Psoas muscle (tissue), 8 donors: ENCODE results near the gene PTPN13. TPM values are rescaled to one million over a fixed set of nuclear protein-coding genes. Genes with fewer than 3 reads are reported as not detected.

Source experiments
- ATAC-seq, 4 donors: fragments of 200-7000 bp; cut with Tn5 transposase; one replicate each; pipeline ENCODE4 v1.9.1; 2020; ENCODE audit warnings: moderate library complexity in 3 of 4, mild to moderate bottlenecking in 2 of 4
- DNase-seq, 2 donors: peaks; one replicate each; pipeline ENCODE4 v3.0.0-alpha.2; 2020
- H3K27ac ChIP-seq: fragments of 200-600 bp; one replicate; pipeline ENCODE4 v1.8.0; 2022
- H3K27me3 ChIP-seq, 3 donors: fragments of 200-600 bp in 1 of 3; one replicate each; pipeline versions ENCODE4 v1.6.1 to v1.8.0; 2013 to 2022; ENCODE audit warnings: low read length in 2 of 3, mild to moderate bottlenecking in 2 of 3, moderate library complexity in 1 of 3; ENCODE audit not compliant: insufficient read depth in 3 of 3
- H3K36me3 ChIP-seq, 2 donors: fragments of 200-600 bp in 1 of 2; one replicate each; pipeline versions ENCODE4 v1.6.1 to v1.8.0; 2013 to 2022; ENCODE audit warnings: low read depth in 1 of 2, mild to moderate bottlenecking in 1 of 2, moderate library complexity in 1 of 2; ENCODE audit not compliant: insufficient read depth in 1 of 2
- H3K4me1 ChIP-seq: fragments of 200-600 bp; one replicate; pipeline ENCODE4 v1.8.0; 2022
- H3K4me3 ChIP-seq: fragments of 200-600 bp; one replicate; pipeline ENCODE4 v1.8.0; 2022; ENCODE audit warnings: mild to moderate bottlenecking
- H3K9me3 ChIP-seq: fragments of 200-600 bp; one replicate; pipeline ENCODE4 v1.8.0; 2022
- WGBS, 3 donors: extraction: QIAGEN DNeasy Blood & Tissue Kit; methylation state at CpG; one replicate each; pipeline versions ENCODE4 v1.1.6 to v1.1.7; 2013; 5-methylcytosine and 5-hydroxymethylcytosine counted together
- intact Hi-C, 2 donors: fragments of 100-400 bp; cut with DNase I; formaldehyde crosslinking; loops; one replicate each; pipeline versions ENCODE4 v1.11.0 to v1.14.2; 2022
- polyA plus RNA-seq, 3 donors: library from polyadenylated mRNA; stranded (reverse); fragments of 200-250 nt; gene quantifications; one replicate each; pipeline ENCODE4 v1.2.3, GENCODE V29; 2013
- total RNA-seq, 4 donors: library from RNA; stranded (reverse); fragmentation: NEBNext Ultra II Directional in 2 of 4; extraction: Animal tissue kit (Norgen Biotek cat#: 25700) in 2 of 4; gene quantifications; one replicate each; pipeline versions ENCODE4 v1.2.1 to v1.2.4, GENCODE V29; 2021 to 2023
- TF ChIP-seq, protein P1 (sequence below): fragments of 200-600 bp; IDR thresholded peaks from one replicate; pipeline ENCODE4 v1.8.0; 2022; ENCODE audit warnings: antibody characterized with exemption
- donor health status: healthy with polysubstance abuse.
- donor health status: DM: no; HTN: no; CAD: no; lungs with moderate emphysema.
- donor health status: Bipolar disorder and iron deficiency.
- donor health status: healthy.
- donor health status: DM: yes; HTN: yes; CAD: no.
- donor health status: DM: no; HTN: no; CAD: no.
- donor health status: DM: no; HTN: no; CAD: no.
- donor health status: DM: yes; HTN: yes; CAD: no.

The PTPN13 gene
- total and polyA plus RNA-seq, 7 donors: 0.22 to 2.4 (median 0.89) TPM

DNA sequence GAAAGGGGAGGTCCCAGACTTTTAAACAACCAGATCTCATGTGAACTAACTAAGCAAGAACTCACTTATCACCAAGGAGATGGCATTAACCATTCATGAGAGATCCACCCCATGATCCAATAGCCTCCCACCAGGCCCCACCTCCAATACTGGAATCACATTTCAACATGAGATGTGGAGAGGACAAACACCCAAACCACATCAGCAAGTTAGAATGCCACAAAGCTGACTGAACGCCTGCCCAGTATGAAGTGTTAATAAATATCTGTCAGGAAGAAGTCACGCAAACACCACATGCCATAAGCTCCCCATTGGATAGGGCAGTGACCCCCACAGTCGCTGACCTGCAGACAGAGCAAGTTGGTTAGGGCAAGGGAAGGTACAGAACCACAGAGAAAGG, 240.8 kb downstream of the PTPN13 start:
- intact Hi-C loops: no loop called here
- H3K4me3 ChIP-seq: no peak overlapping the region
- peaks cover 0 to 1% of the 10 kb centered on the region in 2 donors for H3K36me3 ChIP-seq
- no peaks in the 10 kb centered on the region for H3K27me3 ChIP-seq
- ATAC-seq: no peak
- DNase-seq: no peak
- WGBS, 3 donors: 75 to 82% (median 78%) methylated on average over 3 of the region's 3 CpGs
- TF ChIP-seq, protein P1, sequence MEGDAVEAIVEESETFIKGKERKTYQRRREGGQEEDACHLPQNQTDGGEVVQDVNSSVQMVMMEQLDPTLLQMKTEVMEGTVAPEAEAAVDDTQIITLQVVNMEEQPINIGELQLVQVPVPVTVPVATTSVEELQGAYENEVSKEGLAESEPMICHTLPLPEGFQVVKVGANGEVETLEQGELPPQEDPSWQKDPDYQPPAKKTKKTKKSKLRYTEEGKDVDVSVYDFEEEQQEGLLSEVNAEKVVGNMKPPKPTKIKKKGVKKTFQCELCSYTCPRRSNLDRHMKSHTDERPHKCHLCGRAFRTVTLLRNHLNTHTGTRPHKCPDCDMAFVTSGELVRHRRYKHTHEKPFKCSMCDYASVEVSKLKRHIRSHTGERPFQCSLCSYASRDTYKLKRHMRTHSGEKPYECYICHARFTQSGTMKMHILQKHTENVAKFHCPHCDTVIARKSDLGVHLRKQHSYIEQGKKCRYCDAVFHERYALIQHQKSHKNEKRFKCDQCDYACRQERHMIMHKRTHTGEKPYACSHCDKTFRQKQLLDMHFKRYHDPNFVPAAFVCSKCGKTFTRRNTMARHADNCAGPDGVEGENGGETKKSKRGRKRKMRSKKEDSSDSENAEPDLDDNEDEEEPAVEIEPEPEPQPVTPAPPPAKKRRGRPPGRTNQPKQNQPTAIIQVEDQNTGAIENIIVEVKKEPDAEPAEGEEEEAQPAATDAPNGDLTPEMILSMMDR: no peak
- H3K9me3 ChIP-seq: no peaks in the 10 kb centered on the region
- H3K27ac ChIP-seq: no peak overlapping the region
- no peaks in the 10 kb centered on the region for H3K4me1 ChIP-seq

DNA sequence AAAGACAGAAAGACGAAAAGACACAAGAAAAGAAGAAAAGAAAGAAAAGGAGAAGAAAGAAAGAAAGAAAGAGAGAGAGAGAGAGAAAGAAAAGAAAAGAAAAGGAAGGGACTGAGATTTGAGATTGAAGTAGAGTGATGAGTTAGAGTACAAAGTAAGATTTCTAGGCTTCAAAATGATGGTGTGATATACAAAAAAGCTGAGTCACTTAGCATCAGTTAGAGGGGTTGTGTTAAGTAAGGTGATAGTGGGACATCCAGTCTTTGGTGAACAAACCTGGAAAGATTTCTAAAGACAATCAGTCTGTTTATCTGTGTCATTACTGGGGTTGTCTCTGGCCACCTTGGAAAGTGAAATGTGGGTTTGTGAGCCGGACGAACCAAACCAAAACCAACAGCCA, 241.6 kb downstream of the PTPN13 start:
- H3K27me3 ChIP-seq: no peaks in the 10 kb centered on the region
- intact Hi-C loops: no loop called here
- no peaks in the 10 kb centered on the region for H3K9me3 ChIP-seq
- H3K36me3 ChIP-seq: no peaks in the 10 kb centered on the region
- 79 to 90% (median 88%) methylated on average over 3 of the region's 3 CpGs for WGBS, 3 donors
- TF ChIP-seq, protein P1: no peak
- ATAC-seq (no peak), DNase-seq (no peak)
- H3K4me3 ChIP-seq: no peak overlapping the region
- no peak overlapping the region for H3K27ac ChIP-seq
- no peaks in the 10 kb centered on the region for H3K4me1 ChIP-seq

DNA sequence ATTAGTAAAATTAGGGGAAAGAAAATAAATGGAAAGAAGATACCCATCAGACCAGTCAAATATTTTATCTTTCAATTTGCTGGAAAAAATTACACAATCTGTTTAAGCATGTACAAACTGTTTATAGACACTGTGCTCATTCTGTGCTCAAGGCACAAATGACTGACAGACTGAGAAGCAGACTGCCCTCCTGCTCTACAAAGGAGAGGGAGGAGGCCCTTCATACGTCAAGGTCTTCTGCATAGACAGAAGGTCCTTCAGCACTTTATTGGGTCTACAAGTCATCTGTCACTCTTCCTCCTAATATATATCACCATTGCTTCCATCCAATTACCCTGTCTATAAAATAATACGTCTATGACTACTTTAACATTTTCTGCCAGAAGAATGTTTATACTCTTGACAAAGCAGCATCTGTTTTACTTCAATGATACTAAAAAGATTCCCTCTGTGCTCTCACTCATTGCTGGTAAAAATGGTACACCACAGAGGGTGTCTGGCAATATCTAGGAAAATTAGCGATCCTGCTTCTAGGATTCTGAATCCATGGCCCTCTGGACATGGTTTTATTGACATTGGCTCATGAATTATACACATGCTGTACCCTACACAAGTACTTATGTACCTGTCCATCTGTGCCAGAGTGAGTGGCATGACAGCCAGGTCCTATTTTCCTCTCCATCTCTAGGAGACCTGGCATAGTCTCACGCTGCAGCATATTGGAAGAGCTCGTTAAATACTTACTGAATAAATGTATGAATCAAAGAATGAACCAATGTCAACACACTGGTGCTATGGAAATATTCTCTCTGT, 243.8 kb downstream of the PTPN13 start:
- no peak overlapping the region for H3K27ac ChIP-seq
- 81 to 88% (median 83%) methylated on average over 5 of the region's 5 CpGs for WGBS, 3 donors
- intact Hi-C loops: no loop called here
- H3K4me1 ChIP-seq: no peaks in the 10 kb centered on the region
- no peaks in the 10 kb centered on the region for H3K27me3 ChIP-seq
- DNase-seq (no peak), ATAC-seq (no peak)
- TF ChIP-seq, protein P1: no peak
- H3K36me3 ChIP-seq: no peaks in the 10 kb centered on the region
- no peaks in the 10 kb centered on the region for H3K9me3 ChIP-seq
- no peak overlapping the region for H3K4me3 ChIP-seq

DNA sequence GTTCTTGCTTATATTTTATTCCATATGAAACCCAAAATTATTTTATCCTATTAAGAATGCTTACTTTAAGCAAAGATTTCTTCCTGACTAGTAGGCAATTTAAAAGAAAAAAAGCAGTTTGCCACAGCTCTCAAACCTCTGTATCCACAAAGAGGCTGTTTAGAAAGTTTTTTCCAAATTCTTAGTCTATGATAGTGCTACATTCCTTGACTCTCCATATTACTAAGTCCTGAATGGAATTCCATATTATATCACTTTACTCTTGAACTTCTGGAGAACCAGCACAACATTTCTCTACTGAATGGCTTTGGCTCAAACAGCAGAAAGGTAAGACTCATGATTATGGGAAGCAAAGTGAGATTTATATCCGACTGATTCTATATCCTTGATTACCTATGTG, 246.7 kb downstream of the PTPN13 start:
- Histone ChIP-seq H3K9me3 (no peaks in the 10 kb centered on the region), H3K36me3 (no peaks in the 10 kb centered on the region), H3K27ac (no peak overlapping the region), H3K4me1 (no peaks in the 10 kb centered on the region), H3K27me3 (no peaks in the 10 kb centered on the region), H3K4me3 (no peak overlapping the region)
- intact Hi-C loops: no loop called here
- ATAC-seq: no peak
- TF ChIP-seq, protein P1: no peak
- DNase-seq: no peak
- 86 to 94% (median 90%) methylated on average over 1 of the region's 1 CpG for WGBS, 3 donors

DNA sequence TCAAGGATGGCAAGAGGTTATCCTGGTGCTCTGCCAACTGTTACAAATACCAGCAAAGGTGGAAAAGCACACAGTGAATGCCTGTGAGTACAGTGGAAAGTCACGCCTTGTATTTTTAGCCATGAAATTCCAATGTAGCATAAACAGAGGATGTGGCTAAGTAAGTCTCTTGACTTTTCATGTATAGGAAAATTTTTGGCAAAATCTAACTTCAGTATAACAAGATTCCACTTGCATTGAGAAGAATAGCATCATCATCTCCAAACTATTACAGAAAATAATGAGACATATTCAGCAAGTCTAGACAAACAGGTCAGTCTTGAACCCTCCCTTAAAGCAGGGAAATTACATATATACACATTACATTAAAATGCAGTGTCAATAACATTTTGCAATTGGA, 247.2 kb downstream of the PTPN13 start:
- no peaks in the 10 kb centered on the region for H3K27me3 ChIP-seq
- 75 to 97% (median 92%) methylated on average over 1 of the region's 1 CpG for WGBS, 3 donors
- no peaks in the 10 kb centered on the region for H3K36me3 ChIP-seq
- no peak overlapping the region for H3K4me3 ChIP-seq
- H3K4me1 ChIP-seq: no peaks in the 10 kb centered on the region
- no peak overlapping the region for H3K27ac ChIP-seq
- intact Hi-C loops: no loop called here
- ATAC-seq: no peak
- TF ChIP-seq, protein P1: no peak
- H3K9me3 ChIP-seq: no peaks in the 10 kb centered on the region
- no peak for DNase-seq
